GM03348 (cell line): ENCODE results near the gene SEC16A.
A peak's percentile ranks its signal among the peaks of the same experiment; 100 is the strongest.

Source experiments
- DNase-seq: peaks from one replicate; pipeline ENCODE4 v3.0.0; 2012; ENCODE audit warnings: low spot score

SEC16A gene

DNA sequence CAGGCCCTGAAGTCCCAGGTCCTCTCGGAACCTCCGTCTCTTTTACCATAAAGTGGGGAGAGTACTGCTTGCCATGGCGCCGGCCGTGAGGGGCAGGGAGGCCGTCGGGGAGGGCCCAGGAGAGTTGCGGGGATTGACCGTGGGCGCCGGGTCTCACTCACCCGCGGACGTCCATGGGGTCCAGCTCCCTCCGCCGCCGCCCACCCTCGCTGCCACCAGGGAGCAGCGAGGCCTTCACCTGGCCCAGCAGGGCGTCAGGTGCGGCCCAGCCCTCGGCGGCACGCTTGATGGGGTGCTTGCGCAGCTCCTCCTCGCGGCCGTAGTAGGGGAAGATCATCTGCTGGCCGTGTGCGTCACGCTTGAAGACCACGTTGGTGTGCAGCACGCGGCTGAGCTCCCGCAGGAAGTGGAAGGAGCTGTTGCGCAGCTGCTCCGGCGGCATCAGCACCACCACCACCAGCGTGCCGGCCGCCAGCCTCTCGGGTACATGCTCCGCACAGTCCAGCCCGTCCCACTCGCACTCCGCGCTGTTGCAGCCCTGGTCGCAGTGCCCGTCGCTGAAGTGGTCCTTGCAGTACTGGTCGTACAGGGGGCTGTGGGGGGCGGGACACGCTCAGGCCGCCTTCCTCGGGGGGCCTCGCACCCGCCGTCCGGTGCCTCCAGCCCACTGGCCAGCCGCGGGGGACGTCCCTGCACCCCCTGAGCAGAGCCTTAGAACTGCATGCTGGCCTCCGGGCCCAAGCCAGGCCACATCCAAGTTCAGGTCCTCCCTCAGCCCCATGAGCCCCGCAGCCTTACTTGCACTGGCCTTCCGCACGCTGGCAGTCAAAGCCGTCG is 21.9 kb upstream of the SEC16A start:
- no peak for DNase-seq

DNA sequence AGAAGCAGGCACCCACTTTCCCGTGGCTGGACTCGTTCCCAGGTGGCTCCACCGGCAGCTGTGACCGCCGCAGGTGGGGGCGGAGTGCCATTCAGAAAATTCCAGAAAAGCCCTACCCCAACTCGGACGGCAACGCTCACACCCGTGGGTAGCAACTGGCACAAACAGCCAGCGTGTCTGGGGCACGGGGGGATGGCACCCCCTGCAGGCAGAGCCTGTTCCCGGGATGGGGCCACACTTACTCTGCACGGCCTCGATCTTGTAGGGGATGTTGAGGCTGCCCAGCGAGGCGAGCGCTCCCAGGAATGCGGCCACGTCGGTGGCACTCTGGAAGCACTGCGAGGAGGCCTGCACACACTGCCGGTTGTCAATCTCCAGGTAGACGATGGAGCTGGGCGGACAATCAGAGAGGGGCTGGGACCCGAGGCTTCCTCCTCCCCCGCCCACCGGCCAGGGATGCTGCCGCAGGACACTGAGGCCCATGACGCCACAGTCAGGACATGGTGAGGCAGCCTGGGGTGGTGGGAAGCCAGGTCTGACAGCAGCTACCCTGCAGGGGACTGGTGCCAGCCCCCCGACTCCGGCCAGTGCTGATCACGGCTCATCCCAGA is 20.2 kb upstream of the SEC16A start:
- DNase-seq, result no peak

DNA sequence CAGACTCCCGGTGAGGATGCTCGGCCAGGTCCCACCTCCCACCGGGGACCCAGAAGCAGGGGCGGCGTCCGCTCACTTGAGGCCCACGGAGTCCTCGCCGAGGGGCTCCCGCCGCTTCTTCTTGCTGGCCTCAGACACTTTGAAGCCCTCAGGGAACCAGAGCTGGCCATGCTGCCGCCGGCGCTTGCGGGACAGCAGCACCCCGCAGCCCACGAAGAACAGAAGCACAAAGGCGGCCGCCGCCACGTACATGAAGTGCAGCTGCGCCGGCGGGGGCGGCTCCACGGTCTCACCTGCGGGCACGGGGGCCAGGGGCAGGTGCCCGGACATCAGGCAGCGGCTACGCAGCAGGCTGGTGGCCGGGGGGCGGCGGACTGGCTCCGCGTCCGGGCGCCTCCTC is 19.4 kb upstream of the SEC16A start:
- no peak for DNase-seq

DNA sequence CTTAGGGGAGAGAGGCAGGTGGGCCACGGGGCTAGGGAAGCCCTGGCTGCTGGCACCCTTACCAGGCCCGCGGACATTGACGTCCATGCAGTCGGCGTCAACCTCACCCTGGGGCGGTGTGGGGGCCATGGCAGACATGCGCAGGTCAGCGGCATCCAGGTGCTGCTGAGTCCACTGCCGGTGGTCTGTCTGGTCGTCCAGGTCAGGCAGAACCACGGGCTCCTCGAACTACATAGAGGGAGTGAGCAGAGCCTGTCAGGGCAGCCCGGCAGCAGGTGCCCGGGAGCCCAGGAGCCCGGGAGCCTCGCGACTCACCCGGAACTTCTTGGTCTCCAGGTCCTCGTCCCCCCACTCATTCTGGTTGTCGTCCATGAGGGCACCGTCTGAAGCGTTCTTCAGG is 18.8 kb upstream of the SEC16A start:
- no peak for DNase-seq

DNA sequence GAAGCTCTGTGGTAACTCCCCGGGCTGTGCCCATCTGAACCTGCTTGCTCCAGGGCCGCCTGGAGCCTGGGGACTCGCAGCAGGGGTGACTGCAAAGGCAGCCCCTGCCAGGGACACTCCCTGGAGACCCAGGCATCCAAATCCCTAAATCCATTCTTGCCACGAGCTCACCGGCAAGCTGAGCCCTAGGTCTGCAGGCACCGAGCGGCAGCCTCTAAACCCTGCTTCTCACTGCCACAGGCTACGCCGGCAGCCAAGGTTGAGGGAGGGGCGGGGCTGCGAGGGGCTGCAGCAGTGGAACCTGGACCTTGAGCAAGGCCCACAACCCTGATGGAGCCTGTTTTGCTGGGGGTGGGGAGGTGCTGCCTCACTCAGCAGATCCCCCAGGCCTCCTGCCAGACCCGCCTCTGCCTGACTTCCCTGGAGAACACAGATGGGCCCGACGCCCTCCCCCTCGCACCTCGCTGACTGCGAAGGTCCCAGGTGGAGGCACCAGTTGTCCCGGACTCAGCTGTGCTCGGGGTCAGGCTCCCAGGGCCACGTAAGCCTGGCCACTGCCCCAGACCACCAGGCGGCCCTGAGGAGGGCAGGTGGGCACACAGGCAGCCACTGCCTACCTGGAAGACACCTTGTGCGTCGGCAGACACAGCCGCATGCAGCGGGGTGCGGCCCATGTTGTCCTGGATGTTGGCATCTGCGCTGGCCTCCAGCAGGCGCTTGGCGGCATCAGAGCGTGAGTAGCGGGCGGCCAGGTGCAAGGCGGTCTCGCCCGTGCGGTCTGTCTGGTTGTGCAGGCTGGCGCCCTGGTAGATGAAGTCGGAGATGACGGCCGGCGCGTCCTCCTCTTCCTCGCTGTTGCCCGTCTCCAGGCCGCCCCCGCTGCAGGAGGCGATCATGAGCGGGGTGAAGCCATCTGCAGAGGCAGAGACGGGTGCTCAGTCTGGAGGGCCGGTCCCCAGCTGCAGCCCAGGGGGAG is 17.4 kb upstream of the SEC16A start:
- no peak for DNase-seq

DNA sequence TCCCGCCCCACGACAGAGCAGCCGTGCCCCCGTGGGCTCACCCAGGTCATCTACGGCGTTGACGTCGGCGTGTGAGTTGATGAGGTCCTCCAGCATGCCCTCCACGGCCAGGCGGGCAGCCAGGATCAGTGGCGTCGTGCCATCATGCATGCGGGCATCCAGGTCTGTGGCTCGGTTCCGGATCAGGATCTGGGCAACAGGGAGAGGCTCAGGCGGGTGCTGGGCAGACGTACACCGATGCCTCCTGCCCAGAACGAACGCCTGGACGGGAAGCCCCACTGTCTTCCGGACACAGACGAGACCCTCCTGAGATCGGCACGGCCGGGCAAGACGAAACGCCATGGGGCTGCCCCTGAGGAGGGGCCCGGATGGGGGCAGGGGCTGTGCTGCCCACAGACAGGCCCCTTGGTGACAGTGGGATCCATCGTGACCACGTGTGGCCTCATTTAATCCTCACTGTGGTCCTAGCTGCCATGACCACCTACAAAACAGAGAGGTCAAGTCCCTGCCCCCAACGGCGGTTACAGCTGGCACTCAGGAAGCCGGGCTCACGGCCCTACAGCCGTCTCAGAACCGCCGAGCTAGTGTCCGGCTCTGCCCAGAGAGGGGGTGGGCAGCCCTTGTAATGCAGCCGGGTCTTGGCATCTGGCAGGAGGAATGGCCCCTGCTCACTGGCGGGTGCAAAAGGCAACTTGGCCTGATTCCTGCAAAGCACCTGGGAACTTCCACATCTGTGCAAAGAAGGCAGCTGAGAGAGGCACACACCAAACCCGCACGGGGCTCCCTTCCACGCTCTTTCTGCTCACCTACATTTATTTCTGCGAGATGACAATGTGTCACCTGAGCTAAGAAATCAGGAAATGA is 16.5 kb upstream of the SEC16A start:
- no peak for DNase-seq

DNA sequence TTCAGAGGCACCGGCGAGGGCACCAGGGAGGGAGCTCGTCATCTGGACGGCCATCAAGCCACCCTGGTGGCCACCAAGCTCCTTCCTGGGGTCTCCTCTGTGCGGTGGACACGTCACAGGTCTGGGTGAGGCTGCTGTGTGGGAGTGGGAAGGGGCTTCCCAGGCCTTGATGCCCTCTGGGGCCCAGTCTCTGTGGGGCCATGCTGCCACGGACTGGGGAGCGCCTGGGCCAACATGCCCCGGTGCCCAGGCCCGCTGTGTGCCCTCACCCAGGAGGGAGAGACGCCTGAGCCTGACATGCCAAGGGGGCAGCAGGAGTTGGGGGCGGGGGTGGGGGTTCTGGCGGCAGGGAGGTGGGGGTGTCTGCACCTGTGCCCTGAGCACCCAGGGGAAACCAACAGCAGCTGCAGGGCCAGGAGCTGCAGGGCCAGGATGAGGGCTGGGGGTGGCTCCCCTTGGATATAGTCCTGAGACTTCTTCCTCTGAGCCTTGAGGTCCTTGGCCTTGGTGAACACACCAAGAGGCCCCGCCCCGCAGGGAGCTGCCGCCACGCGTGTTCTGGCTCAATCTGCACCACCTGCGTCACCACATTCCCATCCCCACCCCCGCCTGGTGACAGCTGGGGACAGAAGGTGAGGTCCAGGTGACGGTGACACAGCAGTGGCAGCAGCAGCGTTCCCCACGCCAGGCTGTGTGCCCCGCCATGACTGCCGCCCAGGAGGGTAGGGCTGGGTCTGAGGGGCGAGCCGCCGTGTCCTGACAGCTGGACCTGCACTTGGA is 15.3 kb upstream of the SEC16A start:
- DNase-seq, result no peak

DNA sequence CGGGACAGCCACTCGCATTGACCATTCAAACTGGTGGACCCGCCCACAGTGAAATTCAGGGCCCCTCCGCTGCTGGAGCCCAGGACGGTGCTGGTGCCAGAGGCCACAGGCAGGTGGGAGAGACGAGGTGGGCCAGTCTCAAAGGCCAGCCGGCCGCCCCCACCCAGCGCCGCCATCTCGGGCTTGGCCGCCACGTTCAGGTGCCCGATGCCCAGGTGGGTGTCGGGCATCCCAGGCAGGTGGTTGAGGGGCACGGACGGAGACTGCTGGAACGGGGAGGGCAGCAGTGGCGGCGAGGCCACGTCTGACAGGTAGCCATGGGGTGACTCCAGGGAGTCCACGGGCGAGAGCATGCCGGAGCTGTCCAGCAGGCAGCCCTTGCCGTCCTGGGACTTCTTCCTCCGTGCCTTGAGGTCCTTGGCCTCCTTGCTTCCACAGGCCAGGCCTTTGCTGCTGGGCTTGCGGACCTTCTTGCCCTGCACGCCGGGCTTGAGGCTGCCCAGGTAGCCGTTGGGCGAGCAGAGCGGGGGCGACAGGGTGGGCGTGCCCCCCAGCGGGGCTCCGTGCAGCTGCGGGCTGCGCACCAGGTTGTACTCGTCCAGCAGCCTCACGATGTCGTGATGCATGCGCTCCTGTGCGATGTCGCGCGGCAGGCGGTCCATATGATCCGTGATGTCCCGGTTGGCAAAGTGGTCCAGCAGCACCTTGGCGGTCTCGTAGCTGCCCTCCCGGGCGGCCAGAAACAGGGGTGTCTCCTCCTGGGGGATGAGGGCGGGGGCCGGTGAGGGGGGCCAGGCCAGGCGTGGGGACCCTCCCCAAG is 14.2 kb upstream of the SEC16A start:
- DNase-seq, result no peak

DNA sequence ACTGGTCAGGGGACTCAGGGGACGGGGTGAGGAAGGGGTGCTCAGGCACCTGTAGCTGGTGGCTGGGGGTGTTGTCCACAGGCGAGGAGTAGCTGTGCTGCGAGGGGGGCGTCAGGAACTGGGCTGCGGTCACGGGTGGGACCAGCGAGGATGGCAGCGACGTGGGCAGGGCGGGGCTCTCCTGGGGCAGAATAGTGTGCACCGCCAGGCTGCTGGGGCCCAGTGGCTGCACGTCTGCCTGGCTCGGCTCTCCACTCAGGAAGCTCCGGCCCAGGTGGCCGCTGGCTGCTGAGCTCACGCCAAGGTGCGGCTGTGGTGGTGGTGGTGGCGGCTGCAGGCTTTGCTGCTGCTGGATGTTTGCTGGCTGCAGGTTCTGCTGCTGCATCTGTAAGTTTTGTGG is 13.3 kb upstream of the SEC16A start:
- no peak for DNase-seq

DNA sequence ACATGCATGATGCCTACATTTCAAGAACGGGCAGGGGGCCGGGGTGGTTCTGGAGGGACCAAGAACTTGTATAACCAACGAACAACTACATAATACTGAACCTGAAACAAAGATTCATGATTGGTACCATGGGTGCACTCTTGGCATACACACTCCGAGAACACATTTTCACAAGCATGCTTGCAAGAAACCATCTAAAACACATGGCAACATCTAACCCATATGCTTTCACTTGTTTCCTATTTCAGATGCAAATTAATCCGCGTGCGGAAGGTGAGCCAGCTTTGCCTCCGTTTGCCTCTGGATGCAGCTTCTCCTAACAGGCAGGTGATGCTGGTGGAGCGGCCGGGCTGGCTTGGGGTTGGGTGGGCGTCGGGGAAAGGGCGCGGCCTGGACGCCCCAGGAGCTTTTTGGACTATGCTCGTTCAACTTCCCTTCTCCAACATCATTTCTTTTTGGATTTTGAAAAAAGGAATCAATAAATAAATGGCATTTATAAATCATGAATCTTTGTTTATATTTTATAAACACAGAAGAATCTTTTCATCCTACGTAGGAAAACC is 12.5 kb upstream of the SEC16A start:
- no peak for DNase-seq

DNA sequence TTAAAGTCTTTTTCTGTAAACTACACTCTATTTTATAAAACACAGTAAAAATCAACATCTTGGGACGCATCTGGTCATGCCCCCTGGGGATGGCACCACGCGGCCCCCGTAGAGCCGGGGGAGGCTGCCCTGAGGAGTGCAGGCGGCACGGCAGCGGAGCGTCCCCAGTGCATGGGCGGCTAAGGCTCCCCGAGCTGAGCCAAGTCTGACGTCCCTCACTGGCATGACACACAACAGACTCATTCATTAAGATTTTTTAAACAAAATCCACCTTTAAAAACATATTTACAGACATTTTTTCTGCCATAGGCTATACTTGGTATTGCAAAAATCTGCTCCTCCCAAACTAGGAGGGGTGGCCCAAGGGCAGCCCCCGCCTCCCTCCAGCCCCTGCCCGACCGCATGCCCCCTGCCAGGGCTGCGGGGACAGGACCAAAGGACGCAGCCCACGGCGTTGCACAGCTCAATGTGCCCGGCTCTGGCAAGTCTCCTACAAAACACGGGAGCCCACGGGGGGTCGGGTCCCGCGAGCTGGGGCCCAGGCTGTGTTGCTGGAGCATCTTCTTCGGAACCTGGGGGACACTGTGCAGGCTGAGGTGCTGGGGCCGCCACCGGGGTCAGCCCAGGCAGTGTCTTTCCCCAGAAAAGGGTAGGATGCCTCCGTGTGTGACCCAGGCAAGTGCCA is 11.8 kb upstream of the SEC16A start:
- no peak for DNase-seq

DNA sequence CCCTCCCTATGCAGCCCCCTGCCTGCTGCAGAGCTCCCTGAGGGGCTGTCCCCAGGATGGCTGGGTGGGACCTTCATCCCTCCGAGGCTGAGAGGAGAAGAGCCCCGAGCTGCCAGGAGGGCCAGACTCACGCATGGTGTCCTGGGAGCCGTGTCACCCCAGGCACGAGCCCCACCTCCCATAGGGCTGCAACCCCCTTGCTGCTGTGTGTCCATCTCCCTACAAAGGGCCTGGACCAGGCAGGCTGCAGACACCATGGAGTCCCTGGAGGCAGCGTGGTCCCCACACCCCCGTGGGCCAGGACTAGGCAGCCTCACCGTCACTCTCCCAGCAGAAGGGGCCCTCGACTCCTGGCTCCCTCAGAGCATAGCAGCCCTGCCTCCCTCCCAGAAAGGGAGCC is 11.2 kb upstream of the SEC16A start:
- no peak for DNase-seq

DNA sequence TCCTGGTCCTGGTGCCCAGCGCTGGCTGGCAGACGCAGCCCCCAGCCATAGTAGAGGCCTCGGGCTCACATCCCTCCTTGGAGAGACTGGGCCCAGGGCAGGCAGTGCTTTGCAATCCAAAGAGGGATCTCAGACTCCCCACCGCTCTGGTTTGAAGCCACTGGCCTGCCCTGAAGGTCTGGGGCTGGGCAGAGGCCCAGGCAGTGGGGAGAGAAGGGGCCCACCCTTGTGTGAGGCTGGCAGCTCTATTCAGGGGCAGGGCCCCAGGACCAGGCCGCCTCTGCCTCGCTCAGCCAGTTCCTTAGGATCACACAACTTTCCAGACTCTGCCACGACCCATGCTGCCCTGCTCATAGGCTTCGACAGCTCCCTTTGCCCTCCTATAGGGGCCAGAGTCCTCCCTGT is 10.7 kb upstream of the SEC16A start:
- DNase-seq, result no peak

DNA sequence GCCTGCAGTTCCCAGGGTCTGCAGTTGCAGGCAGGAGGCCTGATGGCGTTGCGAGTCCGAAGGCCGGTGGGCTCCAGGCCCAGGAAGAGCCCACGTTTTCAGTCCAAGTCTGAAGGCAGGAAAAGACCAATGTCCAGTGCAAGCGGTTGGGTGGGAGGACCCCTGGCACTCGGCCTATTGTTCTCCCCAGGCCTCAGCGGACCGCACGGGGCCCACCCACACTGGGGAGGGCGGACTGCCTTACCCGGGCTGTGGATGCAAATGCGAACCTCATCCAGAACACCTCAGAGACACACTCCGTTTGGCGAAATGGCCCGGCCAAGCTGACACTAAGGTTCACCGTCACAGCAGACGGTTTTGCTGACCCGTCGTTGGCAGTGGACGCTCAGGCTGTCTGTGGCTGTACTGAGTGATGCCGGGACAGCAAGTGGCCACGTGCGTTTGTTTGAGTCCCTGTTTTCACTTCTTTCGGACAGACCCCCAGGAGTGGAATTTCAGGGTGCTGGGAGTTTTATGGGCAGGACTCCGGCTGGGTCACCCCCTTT is 10.2 kb upstream of the SEC16A start:
- no peak for DNase-seq

DNA sequence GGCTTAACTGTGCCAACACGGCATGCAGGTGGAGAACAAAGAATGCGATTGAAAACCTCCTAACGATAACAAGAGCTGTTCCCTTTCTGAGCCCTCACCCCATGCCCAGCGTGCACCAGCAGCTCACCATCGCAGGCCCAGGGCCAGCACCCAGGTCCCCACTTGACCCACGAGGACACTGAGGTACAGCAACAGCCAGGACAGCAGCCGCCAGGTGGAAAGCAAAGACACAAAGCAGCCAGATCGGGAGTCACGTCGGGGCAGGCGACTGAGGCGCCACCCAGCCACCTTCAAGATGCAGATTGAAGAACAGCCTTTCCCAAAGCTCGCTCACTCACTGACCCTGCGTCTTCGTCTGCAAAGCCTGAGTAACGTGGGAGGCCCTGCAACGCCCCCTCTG is 6.9 kb upstream of the SEC16A start:
- no peak for DNase-seq

DNA sequence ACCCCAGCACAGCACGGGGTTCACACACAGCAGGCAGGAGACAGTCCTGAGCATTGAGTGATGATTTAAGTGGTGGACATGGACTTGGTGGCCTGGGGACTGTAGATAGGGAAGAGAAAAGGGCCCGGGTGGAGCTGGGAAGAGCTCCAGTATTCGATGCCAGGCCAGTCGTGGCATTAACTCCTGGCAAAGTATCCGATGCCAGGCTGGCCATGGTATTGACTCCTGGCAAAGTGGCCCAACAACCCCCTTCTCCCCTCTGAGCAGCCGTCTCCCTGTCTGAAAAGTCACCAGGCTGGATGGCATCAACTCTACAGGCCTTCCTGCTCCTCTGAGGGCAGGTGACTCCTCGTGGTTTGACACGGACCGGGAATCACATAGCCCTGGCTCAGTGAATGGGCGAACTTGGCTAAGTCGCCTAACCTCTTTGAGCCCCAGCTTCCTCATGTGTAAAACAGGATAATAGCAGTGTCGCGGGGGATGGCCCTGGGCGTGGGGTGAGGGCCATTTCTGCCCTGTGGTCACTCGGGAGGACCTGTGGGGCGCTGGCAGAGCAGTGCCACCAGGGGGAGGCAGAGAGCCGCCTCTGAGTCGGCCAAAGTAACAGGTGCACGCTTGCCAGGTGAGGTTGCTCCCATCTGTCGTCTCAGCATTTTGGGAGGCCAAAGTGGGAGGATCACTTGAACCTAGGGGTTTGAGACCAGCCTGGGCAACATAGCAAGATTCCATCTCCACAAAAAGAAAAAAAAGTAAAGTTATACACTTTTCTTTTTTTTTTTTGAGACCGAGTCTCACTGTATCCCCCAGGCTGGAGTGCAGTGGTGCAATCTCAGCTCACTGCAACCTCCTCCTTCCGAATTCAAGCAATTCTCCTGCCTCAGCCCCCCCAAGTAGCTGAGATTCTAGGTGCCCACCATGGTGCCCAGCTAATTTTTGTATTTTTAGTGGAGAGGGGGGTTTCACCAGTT is 5.7 kb upstream of the SEC16A start:
- peak; percentile 78 for DNase-seq

DNA sequence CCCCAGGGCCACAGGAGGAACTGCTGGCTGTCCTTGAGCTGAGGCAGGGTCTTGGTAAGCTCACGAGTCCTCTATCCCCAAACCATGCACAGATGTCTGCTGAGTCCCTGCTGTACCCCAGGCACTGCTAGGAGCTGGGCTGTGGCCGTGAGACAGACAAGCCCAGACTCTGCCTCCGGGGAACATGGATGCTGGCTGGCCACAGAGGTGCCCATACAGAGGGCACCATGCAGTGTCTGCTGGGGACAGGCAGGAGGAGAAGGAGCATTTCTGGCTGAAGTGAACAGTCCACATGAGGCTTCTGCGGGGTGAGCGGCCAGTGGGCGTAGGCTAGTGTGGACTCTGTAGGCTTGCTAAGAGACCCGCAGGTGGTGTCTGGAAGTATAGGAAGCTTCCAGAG is 4.8 kb upstream of the SEC16A start:
- no peak for DNase-seq
